Bronchial epithelial cell (primary cell): ENCODE data around the gene BCAR3. TPM values are rescaled to one million over a fixed set of nuclear protein-coding genes. Genes with fewer than 3 reads are reported as not detected.
A peak's percentile ranks its signal among the peaks of the same experiment; 100 is the strongest.

ENCODE experiments used
- DNase-seq: peaks from one replicate; pipeline ENCODE4 v3.0.0-alpha.2; 2010; ENCODE audit warnings: low read depth
- FAIRE-seq: peaks from 2 replicates; lab custom pipeline; 2011; peaks lifted over from hg19 to GRCh38; lab: Jason Lieb, UNC
- H3K27me3 ChIP-seq: 2 replicates; pipeline ENCODE4 v1.5.1; 2011; ENCODE audit warnings: low read length; ENCODE audit not compliant: control insufficient read depth, insufficient read depth
- H3K36me3 ChIP-seq: 2 replicates; pipeline ENCODE4 v1.5.1; 2011; ENCODE audit warnings: low read length; ENCODE audit not compliant: control insufficient read depth, insufficient read depth
- H3K4me3 ChIP-seq: 2 replicates; pipeline ENCODE4 v1.5.1; 2011; ENCODE audit warnings: mild to moderate bottlenecking, low read depth, low read length, control low read depth
- total RNA-seq: library from RNA; depleted of rRNA; stranded (reverse); fragments of >200 nt; gene quantifications from 2 replicates; pipeline ENCODE4 v1.2.1, GENCODE V29; 2014
- TF ChIP-seq, protein P1 (sequence below): IDR thresholded peaks from 2 replicates; pipeline ENCODE4 v1.5.1; 2011; ENCODE audit warnings: mild to moderate bottlenecking, moderate library complexity, low read length, control low read depth, inconsistent platforms; ENCODE audit not compliant: insufficient read depth, severe bottlenecking

The BCAR3 gene
- total RNA-seq, 1 donor from 2014 or later, result 69.5 TPM

DNA sequence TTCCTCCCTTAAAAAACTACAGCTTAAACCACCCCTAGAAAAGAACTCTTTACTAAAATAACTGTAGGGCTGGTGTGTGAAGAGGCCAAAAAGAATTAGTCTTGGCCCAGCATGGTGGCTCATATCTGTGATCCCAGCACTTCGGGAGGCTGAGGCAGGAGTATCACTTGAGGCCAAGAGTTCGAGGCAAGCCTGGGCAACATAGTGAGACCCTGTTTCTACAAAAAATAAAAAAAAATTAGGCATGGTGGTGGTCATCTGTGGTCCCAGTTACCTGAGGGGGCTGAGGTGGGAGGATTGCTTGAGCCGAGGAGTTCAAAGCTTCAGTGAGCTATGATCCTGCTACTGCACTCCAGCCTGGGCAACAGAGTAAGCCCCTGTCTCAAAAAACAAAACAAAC is 44.9 kb downstream of the BCAR3 start:
- DNase-seq, result no peak
- TF ChIP-seq, protein P1, sequence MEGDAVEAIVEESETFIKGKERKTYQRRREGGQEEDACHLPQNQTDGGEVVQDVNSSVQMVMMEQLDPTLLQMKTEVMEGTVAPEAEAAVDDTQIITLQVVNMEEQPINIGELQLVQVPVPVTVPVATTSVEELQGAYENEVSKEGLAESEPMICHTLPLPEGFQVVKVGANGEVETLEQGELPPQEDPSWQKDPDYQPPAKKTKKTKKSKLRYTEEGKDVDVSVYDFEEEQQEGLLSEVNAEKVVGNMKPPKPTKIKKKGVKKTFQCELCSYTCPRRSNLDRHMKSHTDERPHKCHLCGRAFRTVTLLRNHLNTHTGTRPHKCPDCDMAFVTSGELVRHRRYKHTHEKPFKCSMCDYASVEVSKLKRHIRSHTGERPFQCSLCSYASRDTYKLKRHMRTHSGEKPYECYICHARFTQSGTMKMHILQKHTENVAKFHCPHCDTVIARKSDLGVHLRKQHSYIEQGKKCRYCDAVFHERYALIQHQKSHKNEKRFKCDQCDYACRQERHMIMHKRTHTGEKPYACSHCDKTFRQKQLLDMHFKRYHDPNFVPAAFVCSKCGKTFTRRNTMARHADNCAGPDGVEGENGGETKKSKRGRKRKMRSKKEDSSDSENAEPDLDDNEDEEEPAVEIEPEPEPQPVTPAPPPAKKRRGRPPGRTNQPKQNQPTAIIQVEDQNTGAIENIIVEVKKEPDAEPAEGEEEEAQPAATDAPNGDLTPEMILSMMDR, result no peak
- no peak for FAIRE-seq
- Histone ChIP-seq H3K36me3 (peaks cover 15% of the 10 kb centered on the region), H3K27me3 (no peaks in the 10 kb centered on the region), H3K4me3 (no peak overlapping the region)

DNA sequence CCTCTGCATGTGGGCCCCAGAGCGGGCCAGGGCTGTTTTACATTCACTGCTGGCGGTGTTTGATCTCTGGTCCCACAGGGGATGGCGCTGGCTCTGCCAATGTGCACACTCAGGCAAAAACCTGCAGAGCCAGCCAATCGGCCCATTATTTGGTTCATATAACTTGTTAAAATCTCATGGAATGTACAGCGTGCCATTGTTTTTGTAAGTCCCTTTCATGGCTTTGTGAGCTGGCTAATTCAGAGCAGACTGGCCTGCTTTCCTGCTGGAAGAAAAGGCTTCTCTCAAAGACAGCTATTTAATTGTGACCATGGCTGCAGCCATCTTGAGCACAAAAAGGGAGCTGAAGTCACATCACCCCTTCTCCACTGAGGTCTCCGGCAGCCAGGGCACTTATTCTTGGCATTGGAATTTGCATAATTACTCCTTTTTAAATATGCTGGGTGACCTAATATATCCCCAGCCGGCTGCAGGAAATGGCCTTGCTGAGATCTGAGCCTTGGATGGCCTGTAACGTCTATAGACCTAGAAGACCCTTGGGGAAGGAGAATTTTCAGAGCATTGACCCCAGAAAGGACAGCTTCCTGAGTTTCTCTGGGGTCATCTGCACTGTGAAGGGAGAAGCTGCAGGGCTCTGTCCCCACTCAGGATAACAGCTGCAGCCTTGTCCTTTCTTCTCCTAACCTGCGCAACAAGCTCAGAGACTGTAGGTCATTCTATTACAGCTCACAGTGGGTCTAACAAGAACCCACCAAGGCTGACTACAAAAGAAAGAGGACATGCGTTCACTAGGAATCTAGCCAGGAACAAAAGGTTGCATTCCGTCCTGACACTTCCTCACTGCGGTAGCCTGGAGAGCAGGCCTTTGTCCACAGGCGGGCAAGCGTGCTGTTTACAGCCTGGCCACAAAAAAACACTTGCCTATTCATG is 45.8 kb downstream of the BCAR3 start:
- DNase-seq, result no peak
- Histone ChIP-seq H3K27me3 (no peaks in the 10 kb centered on the region), H3K36me3 (peaks cover 12% of the 10 kb centered on the region), H3K4me3 (no peak overlapping the region)
- FAIRE-seq, result no peak
- TF ChIP-seq, protein P1, result no peak

DNA sequence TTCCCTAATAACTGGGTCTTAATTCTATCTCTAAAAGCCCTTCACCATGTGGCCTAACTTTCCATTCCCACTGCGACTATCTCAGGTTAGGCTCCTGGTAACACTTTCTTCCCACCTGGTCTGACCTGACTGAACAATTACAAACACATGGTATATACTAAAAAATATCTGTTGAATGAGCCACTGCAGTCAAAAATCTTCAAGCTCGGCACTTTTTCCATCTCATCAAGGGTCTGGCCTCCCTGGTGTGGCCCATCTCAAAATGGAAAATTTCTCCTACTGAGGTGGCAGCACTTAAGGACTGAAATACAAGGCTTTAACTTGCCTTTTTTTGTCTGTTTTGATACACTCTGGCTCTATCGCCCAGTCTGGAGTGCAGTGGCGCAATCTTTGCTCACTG is 48.3 kb downstream of the BCAR3 start:
- DNase-seq, result no peak

DNA sequence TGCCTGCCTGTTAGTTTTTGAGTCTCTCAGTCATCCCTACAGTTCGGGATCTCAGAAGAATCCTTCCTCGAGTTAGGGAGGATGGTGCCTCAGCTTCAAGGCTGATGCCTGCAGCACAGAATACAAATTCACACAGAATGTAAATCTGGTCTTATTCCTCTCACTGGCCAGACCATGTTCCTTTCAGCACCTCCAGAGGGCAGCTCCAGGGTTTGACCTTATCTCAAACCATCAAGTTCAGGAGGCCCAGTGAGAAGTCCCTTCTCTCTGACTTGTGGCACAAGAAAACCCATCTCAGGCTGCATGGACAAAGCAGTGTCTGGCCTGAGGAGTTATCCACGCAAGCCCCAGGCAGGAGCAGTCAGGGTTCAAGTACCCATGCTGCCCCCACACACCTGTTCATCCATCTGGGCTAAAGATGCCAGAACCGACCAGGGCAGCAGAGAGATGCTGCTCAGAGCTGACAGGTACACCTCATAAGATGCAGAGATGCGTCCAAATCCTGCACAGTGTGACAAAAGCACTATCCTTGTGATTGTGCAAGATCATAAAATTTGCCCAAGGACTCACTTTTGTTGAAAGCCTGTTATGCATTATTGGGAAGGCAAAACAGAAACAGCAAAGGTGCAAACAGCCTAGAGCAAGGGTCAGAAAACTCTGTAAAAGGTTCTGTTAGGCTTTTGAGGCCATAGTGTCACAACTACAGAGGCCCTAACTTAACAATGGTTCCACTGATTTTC is 49.8 kb downstream of the BCAR3 start:
- Histone ChIP-seq H3K4me3 (no peak overlapping the region), H3K36me3 (peaks cover 3% of the 10 kb centered on the region), H3K27me3 (no peaks in the 10 kb centered on the region)
- TF ChIP-seq, protein P1, result no peak
- FAIRE-seq, result peak; percentile 80
- DNase-seq, result no peak

More for the DNA sequence above, 48.3 kb downstream of the BCAR3 start:
- H3K36me3 ChIP-seq, result peaks cover 3% of the 10 kb centered on the region
- H3K4me3 ChIP-seq, result no peak overlapping the region
- no peaks in the 10 kb centered on the region for H3K27me3 ChIP-seq
- TF ChIP-seq, protein P1, result no peak
- no peak for FAIRE-seq

DNA sequence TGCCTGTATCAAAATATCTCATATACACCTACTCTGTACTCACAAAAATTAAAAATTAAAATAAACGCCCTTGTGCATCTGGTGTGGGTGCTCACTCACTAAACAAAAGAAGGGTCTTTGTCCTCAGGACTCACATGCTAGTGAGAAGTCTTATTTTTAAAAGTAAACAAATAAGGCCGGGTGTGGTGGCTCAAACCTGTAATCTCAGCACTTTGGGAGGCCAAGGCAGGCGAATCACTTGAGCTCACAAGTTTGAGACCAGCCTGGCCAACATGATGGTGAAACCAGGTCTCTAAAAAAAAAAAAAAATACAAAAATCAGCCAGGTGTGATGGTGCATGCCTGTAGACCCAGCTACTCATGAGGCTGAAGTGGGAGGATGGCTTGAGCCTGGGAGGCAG is 51.5 kb downstream of the BCAR3 start:
- DNase-seq (no peak), FAIRE-seq (no peak)
- Histone ChIP-seq H3K36me3 (no peaks in the 10 kb centered on the region), H3K27me3 (no peaks in the 10 kb centered on the region), H3K4me3 (no peak overlapping the region)
- TF ChIP-seq, protein P1, result no peak
